H1 (cell line): Measurements from ENCODE around the gene CAPN7. TPM values are rescaled to one million over a fixed set of nuclear protein-coding genes. Genes with fewer than 3 reads are reported as not detected.

Experiments
- CTCF ChIA-PET: fragments of 300-600 bp; sonication (Branson Sonifier 250); formaldehyde crosslinking; loops from one replicate; lab custom pipeline; 2021; ENCODE audit not compliant: partially characterized antibody; lab: Charles Lee
- POLR2A ChIA-PET: fragments of 300-600 bp; sonication (Branson Sonifier 250); formaldehyde crosslinking; loops from one replicate; lab custom pipeline; 2021; ENCODE audit warnings: inconsistent platforms; ENCODE audit not compliant: partially characterized antibody; lab: Charles Lee
- DNase-seq, 2 experiments: peaks; one replicate each; pipeline versions ENCODE4 v3.0.0 to v3.0.0-alpha.2; 2010 to 2022; ENCODE audit warnings: low spot score in 2 of 2, low read depth in 1 of 2, mixed read lengths in 1 of 2
- FAIRE-seq: peaks from 2 replicates; lab custom pipeline; 2011; peaks lifted over from hg19 to GRCh38; lab: Jason Lieb, UNC
- H2AFZ ChIP-seq: 2 replicates; pipeline ENCODE4 v1.8.1; 2012; ENCODE audit warnings: low read length, inconsistent platforms
- H2AK5ac ChIP-seq: 2 replicates; pipeline ENCODE4 v1.6.1; 2013; ENCODE audit warnings: low read depth, low read length
- H2BK120ac ChIP-seq: replicated peaks from 2 replicates; pipeline ENCODE3; 2013; ENCODE audit warnings: low read depth, low read length, inconsistent platforms
- H2BK12ac ChIP-seq: 2 replicates; pipeline ENCODE4 v1.6.1; 2013; ENCODE audit warnings: low read depth, low read length
- H2BK15ac ChIP-seq: 2 replicates; pipeline ENCODE4 v1.6.1; 2013; ENCODE audit warnings: low read length
- H2BK20ac ChIP-seq: 2 replicates; pipeline ENCODE4 v1.6.1; 2013; ENCODE audit warnings: low read length
- H2BK5ac ChIP-seq: 2 replicates; pipeline ENCODE4 v1.6.1; 2013; ENCODE audit warnings: low read depth, low read length
- H3K14ac ChIP-seq: 2 replicates; pipeline ENCODE4 v1.6.1; 2013; ENCODE audit warnings: inconsistent platforms; ENCODE audit not compliant: insufficient read length
- H3K18ac ChIP-seq: 2 replicates; pipeline ENCODE4 v1.6.1; 2013; ENCODE audit warnings: low read length; ENCODE audit errors: extremely low read depth
- H3K23ac ChIP-seq: 2 replicates; pipeline ENCODE4 v1.6.1; 2013; ENCODE audit warnings: inconsistent platforms; ENCODE audit not compliant: insufficient read length
- H3K23me2 ChIP-seq: 2 replicates; pipeline ENCODE4 v1.6.1; 2013; ENCODE audit warnings: low read depth, low read length
- H3K27ac ChIP-seq: 2 replicates; pipeline ENCODE4 v1.6.1; 2011; ENCODE audit warnings: low read depth, low read length, inconsistent platforms
- H3K27me3 ChIP-seq, 4 experiments: replicated peaks in 1 of 4; 1 replicate in 1 of 4; 2 replicates in 3 of 4; pipeline versions ENCODE4 v1.6.1 to v1.8.1; 2011 to 2013; ENCODE audit warnings: low read length in 3 of 4, mild to moderate bottlenecking in 3 of 4, inconsistent platforms in 2 of 4, mixed read lengths in 2 of 4, moderate library complexity in 1 of 4; ENCODE audit not compliant: control insufficient read depth in 3 of 4, insufficient read depth in 3 of 4; ENCODE audit errors: extremely low read depth in 1 of 4
- H3K36me3 ChIP-seq, 4 experiments: 2 replicates each; pipeline versions ENCODE4 v1.6.1 to v1.8.1; 2011 to 2013; ENCODE audit warnings: mild to moderate bottlenecking in 4 of 4, low read length in 3 of 4, moderate library complexity in 2 of 4, control low read depth in 1 of 4, inconsistent platforms in 1 of 4; ENCODE audit not compliant: insufficient read depth in 4 of 4, control insufficient read depth in 2 of 4
- H3K4ac ChIP-seq: replicated peaks from 2 replicates; pipeline ENCODE3; 2013; ENCODE audit warnings: low read length, low read depth, mixed read lengths, inconsistent platforms; ENCODE audit not compliant: insufficient read length
- H3K4me1 ChIP-seq, 4 experiments: replicated peaks in 1 of 4; 1 replicate in 1 of 4; 2 replicates in 3 of 4; pipeline versions ENCODE4 v1.6.1 to v1.8.1; 2011 to 2013; ENCODE audit warnings: low read length in 3 of 4, inconsistent platforms in 2 of 4, mixed read lengths in 1 of 4; ENCODE audit not compliant: insufficient read depth in 4 of 4, control insufficient read depth in 3 of 4
- H3K4me2 ChIP-seq, 2 experiments: 2 replicates each; pipeline versions ENCODE4 v1.6.1 to v1.8.1; 2011 to 2013; ENCODE audit warnings: low read depth in 2 of 2, low read length in 2 of 2, control low read depth in 1 of 2, inconsistent platforms in 1 of 2, mild to moderate bottlenecking in 1 of 2; ENCODE audit not compliant: insufficient read depth in 1 of 2
- H3K4me3 ChIP-seq, 4 experiments: fragments of 200-600, 300-600 bp in 1 of 4; sonication (generic), shearing (Covaris generic), sonication (Bioruptor Twin) in 1 of 4; 2 replicates each; pipeline versions ENCODE4 v1.5.1 to v1.8.1; 2011 to 2016; ENCODE audit warnings: low read length in 4 of 4, low read depth in 3 of 4, control low read depth in 2 of 4, inconsistent platforms in 2 of 4, mild to moderate bottlenecking in 2 of 4, mixed read lengths in 1 of 4, moderate library complexity in 1 of 4; ENCODE audit not compliant: insufficient read depth in 2 of 4; ENCODE audit errors: extremely low read depth in 1 of 4
- H3K56ac ChIP-seq: replicated peaks from 2 replicates; pipeline ENCODE3; 2013; ENCODE audit warnings: low read depth, mild to moderate bottlenecking, mixed read lengths, low read length, inconsistent platforms; ENCODE audit not compliant: insufficient read length
- H3K79me1 ChIP-seq: 2 replicates; pipeline ENCODE4 v1.6.1; 2013; ENCODE audit warnings: low read depth, low read length, control low read depth
- H3K79me2 ChIP-seq, 2 experiments: 2 replicates each; pipeline versions ENCODE4 v1.6.1 to v1.8.1; 2012 to 2013; ENCODE audit warnings: low read length in 2 of 2, mild to moderate bottlenecking in 2 of 2, inconsistent platforms in 1 of 2; ENCODE audit not compliant: insufficient read depth in 2 of 2, control insufficient read depth in 1 of 2
- H3K9ac ChIP-seq, 4 experiments: replicated peaks in 1 of 4; 1 replicate in 1 of 4; 2 replicates in 3 of 4; pipeline versions ENCODE4 v1.6.1 to v1.8.1; 2011 to 2013; ENCODE audit warnings: low read depth in 3 of 4, low read length in 3 of 4, control low read depth in 2 of 4, mild to moderate bottlenecking in 2 of 4, moderate library complexity in 2 of 4, inconsistent platforms in 1 of 4; ENCODE audit errors: extremely low read depth in 1 of 4
- H3K9me3 ChIP-seq, 2 experiments: 2 replicates each; pipeline versions ENCODE4 v1.6.1 to v1.8.1; 2012 to 2013; ENCODE audit warnings: mild to moderate bottlenecking in 2 of 2, moderate library complexity in 2 of 2, control low read depth in 1 of 2, inconsistent platforms in 1 of 2, low read depth in 1 of 2, low read length in 1 of 2, mixed read lengths in 1 of 2; ENCODE audit not compliant: insufficient read depth in 2 of 2
- H4K20me1 ChIP-seq, 2 experiments: replicated peaks in 1 of 2; 2 replicates each; pipeline versions ENCODE3 to v1.8.1; 2011 to 2013; ENCODE audit warnings: inconsistent platforms in 2 of 2, low read length in 2 of 2, mild to moderate bottlenecking in 1 of 2; ENCODE audit not compliant: insufficient read depth in 2 of 2, control insufficient read depth in 1 of 2
- H4K5ac ChIP-seq: 2 replicates; pipeline ENCODE4 v1.6.1; 2013; ENCODE audit warnings: low read length, low read depth, mixed read lengths, inconsistent platforms; ENCODE audit not compliant: insufficient read length
- H4K8ac ChIP-seq: 2 replicates; pipeline ENCODE4 v1.8.0; 2013; ENCODE audit warnings: mild to moderate bottlenecking, moderate library complexity, low read length, inconsistent platforms; ENCODE audit not compliant: insufficient read depth; ENCODE audit errors: extremely low read depth
- H4K91ac ChIP-seq: replicated peaks from 2 replicates; pipeline ENCODE3; 2013; ENCODE audit warnings: low read length, mixed read lengths, inconsistent platforms; ENCODE audit not compliant: insufficient read length
- RXRA ChIP-seq: IDR thresholded peaks from 2 replicates; pipeline ENCODE4 v1.6.1; 2011; ENCODE audit warnings: low read depth, mild to moderate bottlenecking, low read length, moderate library complexity; ENCODE audit not compliant: insufficient read depth
- SRF ChIP-seq: IDR thresholded peaks from 2 replicates; pipeline ENCODE4 v1.6.1; 2011; ENCODE audit warnings: mild to moderate bottlenecking, low read depth, low read length, moderate library complexity
- WGBS, 2 experiments: shearing (Covaris generic) in 1 of 2; methylation state at CpG; one replicate each; pipeline versions ENCODE4 v1.1.6 to v1.1.7; 2013 to 2015; ENCODE audit warnings: low lambda C conversion rate in 2 of 2, mixed read lengths in 2 of 2, inconsistent platforms in 1 of 2, low coverage in 1 of 2, missing lambda C conversion rate in 1 of 2; ENCODE audit not compliant: insufficient replicate concordance in 2 of 2, insufficient coverage in 1 of 2, insufficient read length in 1 of 2; ENCODE audit errors: extremely low coverage in 1 of 2, missing lambda C conversion rate in 1 of 2; 5-methylcytosine and 5-hydroxymethylcytosine counted together
- polyA plus RNA-seq, 7 experiments: library from polyadenylated mRNA; depleted of rRNA in 3 of 7; stranded (reverse) in 5 of 7; unstranded in 2 of 7; fragments of >200 nt in 5 of 7; fragments of 200-250 nt in 2 of 7; gene quantifications; 1 replicate in 5 of 7; 2 replicates in 1 of 7; 4 replicates in 1 of 7; pipeline versions ENCODE4 v1.2.1 to v1.2.3, GENCODE V29; 2011 to 2013; ENCODE audit warnings: missing spikeins in 2 of 7, mixed read lengths in 2 of 7
- total RNA-seq: library from RNA; stranded (reverse); fragmentation: NEBNext Ultra II Directional; extraction: Animal tissue kit (Norgen Biotek cat#: 25700); gene quantifications from 2 replicates; pipeline ENCODE4 v1.2.1, GENCODE V29; 2021

CAPN7 gene
- total and polyA plus RNA-seq, 2 of the 8 experiments (the other 6 are each of a cell fraction or from before 2014, with no cell fraction given) = 5.3 to 13.2 TPM

- 82% methylated on average over 2 of the region's 2 CpGs; no CpG with 5 or more reads in 1 of the 2 experiments for WGBS, 2 experiments
Measured at GRCh38 chr3:15183011-15183410, 23.0 kb upstream of the CAPN7 start.

More at GRCh38 chr3:15183011-15183410, 23.0 kb upstream of the CAPN7 start:
- Histone ChIP-seq H3K14ac (no peak overlapping the region), H3K4me1 (no peaks in the 10 kb centered on the region), H3K79me1 (no peaks in the 10 kb centered on the region), H3K4me3 (no peak overlapping the region), H2BK15ac (no peak overlapping the region), H3K4me2 (no peak overlapping the region), H3K4ac (no peak overlapping the region), H3K9ac (no peak overlapping the region), H2BK20ac (no peak overlapping the region), H4K20me1 (no peaks in the 10 kb centered on the region), H2BK120ac (no peak overlapping the region), H3K9me3 (peaks cover 3% of the 10 kb centered on the region in 2 experiments; a peak in 1 of 4 replicates), H3K27ac (no peak overlapping the region), H2AK5ac (no peak overlapping the region), H3K18ac (no peak overlapping the region), H3K56ac (no peak overlapping the region), H2BK12ac (no peak overlapping the region), H3K36me3 (no peaks in the 10 kb centered on the region), H3K23me2 (no peaks in the 10 kb centered on the region), H3K79me2 (no peaks in the 10 kb centered on the region), H3K23ac (no peak overlapping the region), H4K8ac (no peak overlapping the region), H4K5ac (no peak overlapping the region), H2AFZ (no peak overlapping the region), H3K27me3 (no peaks in the 10 kb centered on the region), H4K91ac (no peak overlapping the region), H2BK5ac (no peak overlapping the region)
- DNase-seq = no peak
- ChIA-PET POLR2A (no interaction called here), CTCF (interaction anchor here (1.3 to 1.8 kb wide), 2 partner anchors 20 to 63 kb away, joined by 5 read pairs; no protein-coding TSS in a partner anchor)
- FAIRE-seq = no peak
- TF ChIP-seq RXRA = no peak
- no peak for TF ChIP-seq SRF
